Astrocyte (in vitro differentiated cells and primary cell): ENCODE results near the gene PLEKHB1.

Source experiments
- EZH2 ChIP-seq: IDR thresholded peaks from 2 replicates; pipeline ENCODE4 v1.6.1; 2012; ENCODE audit warnings: mild to moderate bottlenecking, low read length, inconsistent platforms; ENCODE audit not compliant: insufficient read depth
- TF ChIP-seq, protein P1 (sequence below): IDR thresholded peaks from 2 replicates; pipeline ENCODE4 v1.5.1; 2011; ENCODE audit warnings: low read depth, mild to moderate bottlenecking, inconsistent platforms, low read length, moderate library complexity; ENCODE audit not compliant: insufficient read depth

DNA sequence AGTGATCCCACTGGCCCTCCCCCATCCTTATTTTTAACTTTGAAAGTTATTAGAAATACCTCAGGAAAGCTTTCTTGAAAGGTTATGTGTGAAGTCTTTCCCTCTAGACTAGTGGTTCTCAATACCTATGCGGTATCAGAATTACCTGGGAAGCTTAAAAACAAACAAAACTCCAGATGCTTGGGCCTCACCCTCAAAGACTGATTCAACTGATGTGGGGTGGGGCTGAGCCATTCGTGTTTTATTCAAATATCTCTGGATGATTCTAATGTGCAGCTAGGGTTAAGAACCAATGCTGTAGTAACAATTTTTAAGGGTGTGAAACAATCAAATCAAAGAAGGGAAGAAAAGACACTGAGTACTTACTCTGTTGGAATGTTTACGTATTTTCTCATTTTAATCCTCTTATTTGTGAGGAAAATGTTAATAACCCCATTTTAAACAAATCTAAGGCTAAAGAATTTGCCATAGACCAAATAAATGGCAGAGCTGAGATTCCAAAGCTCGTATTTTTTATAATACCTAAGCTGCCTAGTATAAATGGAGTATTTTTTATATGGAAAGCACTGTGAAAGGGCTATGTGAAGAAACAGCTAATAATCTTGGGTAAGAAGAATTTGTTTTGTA is 47.6 kb downstream of the PLEKHB1 start:
- TF ChIP-seq, protein P1, sequence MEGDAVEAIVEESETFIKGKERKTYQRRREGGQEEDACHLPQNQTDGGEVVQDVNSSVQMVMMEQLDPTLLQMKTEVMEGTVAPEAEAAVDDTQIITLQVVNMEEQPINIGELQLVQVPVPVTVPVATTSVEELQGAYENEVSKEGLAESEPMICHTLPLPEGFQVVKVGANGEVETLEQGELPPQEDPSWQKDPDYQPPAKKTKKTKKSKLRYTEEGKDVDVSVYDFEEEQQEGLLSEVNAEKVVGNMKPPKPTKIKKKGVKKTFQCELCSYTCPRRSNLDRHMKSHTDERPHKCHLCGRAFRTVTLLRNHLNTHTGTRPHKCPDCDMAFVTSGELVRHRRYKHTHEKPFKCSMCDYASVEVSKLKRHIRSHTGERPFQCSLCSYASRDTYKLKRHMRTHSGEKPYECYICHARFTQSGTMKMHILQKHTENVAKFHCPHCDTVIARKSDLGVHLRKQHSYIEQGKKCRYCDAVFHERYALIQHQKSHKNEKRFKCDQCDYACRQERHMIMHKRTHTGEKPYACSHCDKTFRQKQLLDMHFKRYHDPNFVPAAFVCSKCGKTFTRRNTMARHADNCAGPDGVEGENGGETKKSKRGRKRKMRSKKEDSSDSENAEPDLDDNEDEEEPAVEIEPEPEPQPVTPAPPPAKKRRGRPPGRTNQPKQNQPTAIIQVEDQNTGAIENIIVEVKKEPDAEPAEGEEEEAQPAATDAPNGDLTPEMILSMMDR = no peak
- TF ChIP-seq EZH2 = no peak
